ENCODE data around the gene ZNF343.
"Not testable (repeated sequence)": the region's sequence is repeated elsewhere in the genome, so short reads cannot be mapped to it uniquely, and the experiment has no call there.

The ZNF343 gene

DNA sequence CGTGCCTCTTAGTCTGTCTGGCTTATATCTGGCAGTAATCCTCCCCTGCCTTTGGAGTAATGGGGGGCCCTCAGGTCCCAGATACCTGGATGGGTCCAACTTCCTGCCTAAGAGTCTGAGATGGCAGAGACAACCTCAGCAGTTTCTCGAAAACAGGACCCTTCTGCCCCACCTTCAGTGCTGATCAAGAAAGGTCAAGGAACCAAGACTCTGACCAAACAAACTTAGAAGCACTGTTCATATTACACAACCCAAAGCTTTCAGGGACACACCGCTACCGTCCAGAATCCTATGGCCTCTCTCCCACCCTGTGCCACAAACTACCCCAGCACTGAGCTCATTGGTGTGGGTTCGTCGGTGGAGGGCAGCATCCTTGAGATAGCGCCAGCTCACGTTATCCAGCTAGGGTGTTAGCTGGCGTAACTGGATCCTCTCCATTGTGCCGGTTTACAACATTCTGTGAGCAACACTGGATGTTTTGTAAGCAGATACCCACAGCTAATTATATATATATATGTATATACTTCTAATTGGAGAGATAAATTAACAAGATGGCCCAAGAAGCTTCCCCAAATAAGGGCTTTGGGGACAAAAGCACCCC, 20.1 kb upstream of the ZNF343 start:
- H3K36me3 ChIP-seq (ENCODE audit: control insufficient read depth, low read length): no peaks in the 10 kb centered on the region
- no peaks in the 10 kb centered on the region for H4K20me1 ChIP-seq (ENCODE audit: control insufficient read depth, insufficient read depth, low read depth, low read length)
- H3K9me3 ChIP-seq (ENCODE audit: control insufficient read depth, insufficient read depth, low read length): no peaks in the 10 kb centered on the region
- H3K4me1 ChIP-seq (ENCODE audit: control insufficient read depth, low read length): peaks cover 10% of the 10 kb centered on the region
- H3K79me2 ChIP-seq (ENCODE audit: control insufficient read depth, low read length): no peaks in the 10 kb centered on the region
- TF ChIP-seq, protein P1, sequence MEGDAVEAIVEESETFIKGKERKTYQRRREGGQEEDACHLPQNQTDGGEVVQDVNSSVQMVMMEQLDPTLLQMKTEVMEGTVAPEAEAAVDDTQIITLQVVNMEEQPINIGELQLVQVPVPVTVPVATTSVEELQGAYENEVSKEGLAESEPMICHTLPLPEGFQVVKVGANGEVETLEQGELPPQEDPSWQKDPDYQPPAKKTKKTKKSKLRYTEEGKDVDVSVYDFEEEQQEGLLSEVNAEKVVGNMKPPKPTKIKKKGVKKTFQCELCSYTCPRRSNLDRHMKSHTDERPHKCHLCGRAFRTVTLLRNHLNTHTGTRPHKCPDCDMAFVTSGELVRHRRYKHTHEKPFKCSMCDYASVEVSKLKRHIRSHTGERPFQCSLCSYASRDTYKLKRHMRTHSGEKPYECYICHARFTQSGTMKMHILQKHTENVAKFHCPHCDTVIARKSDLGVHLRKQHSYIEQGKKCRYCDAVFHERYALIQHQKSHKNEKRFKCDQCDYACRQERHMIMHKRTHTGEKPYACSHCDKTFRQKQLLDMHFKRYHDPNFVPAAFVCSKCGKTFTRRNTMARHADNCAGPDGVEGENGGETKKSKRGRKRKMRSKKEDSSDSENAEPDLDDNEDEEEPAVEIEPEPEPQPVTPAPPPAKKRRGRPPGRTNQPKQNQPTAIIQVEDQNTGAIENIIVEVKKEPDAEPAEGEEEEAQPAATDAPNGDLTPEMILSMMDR (IDR thresholded peaks at IDR 0.05; ENCODE audit: low read depth, low read length, poor library complexity, severe bottlenecking): no peak
- no peak for TF ChIP-seq EZH2phosphoT487 (IDR thresholded peaks at IDR 0.05; ENCODE audit: borderline replicate concordance, low read length)
- no peaks in the 10 kb centered on the region for H3K9me2 ChIP-seq (replicated peaks; ENCODE audit: control insufficient read depth, low read length)
- H3K4me3 ChIP-seq (ENCODE audit: low read length): no peak overlapping the region
- H3K27me3 ChIP-seq (ENCODE audit: control insufficient read depth, low read length): peaks cover 22% of the 10 kb centered on the region
- no peak overlapping the region for H3K4me2 ChIP-seq (ENCODE audit: low read length)
- no peak overlapping the region for H3K27ac ChIP-seq (ENCODE audit: low read depth, low read length)
- no peaks in the 10 kb centered on the region for H3F3A ChIP-seq (ENCODE audit: control insufficient read depth, insufficient read depth)

DNA sequence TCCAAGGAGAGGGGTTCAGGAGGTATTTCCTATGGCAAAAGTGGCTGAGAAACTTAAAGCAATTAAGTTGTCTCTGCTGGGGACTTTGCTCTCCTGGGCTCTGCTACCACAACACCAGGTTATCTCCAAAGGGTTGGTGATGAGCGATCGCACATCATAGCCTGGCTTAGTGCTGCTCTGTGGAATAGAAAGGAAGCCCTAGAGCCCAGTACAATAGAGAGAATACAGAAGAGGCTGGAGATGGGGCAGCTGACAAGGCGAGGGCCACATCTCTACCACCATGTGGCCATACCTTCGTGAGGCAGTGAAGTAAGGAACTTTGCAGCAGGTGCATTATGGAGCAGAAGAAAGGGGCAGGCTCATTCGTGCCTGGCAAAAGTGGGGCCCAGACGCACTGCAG, 19.0 kb upstream of the ZNF343 start:
- peaks cover 10% of the 10 kb centered on the region for H3K4me1 ChIP-seq (ENCODE audit: control insufficient read depth, low read length)
- H3K4me2 ChIP-seq (ENCODE audit: low read length): no peak overlapping the region
- TF ChIP-seq EZH2phosphoT487 (IDR thresholded peaks at IDR 0.05; ENCODE audit: borderline replicate concordance, low read length): no peak
- TF ChIP-seq, protein P1 (IDR thresholded peaks at IDR 0.05; ENCODE audit: low read depth, low read length, poor library complexity, severe bottlenecking): no peak
- H3K27ac ChIP-seq (ENCODE audit: low read depth, low read length): no peak overlapping the region
- H3K4me3 ChIP-seq (ENCODE audit: low read length): no peak overlapping the region
- peaks cover 20% of the 10 kb centered on the region for H3K27me3 ChIP-seq (ENCODE audit: control insufficient read depth, low read length)
- no peaks in the 10 kb centered on the region for H3F3A ChIP-seq (ENCODE audit: control insufficient read depth, insufficient read depth)
- H3K9me2 ChIP-seq (replicated peaks; ENCODE audit: control insufficient read depth, low read length): no peaks in the 10 kb centered on the region
- H3K36me3 ChIP-seq (ENCODE audit: control insufficient read depth, low read length): no peaks in the 10 kb centered on the region
- no peaks in the 10 kb centered on the region for H4K20me1 ChIP-seq (ENCODE audit: control insufficient read depth, insufficient read depth, low read depth, low read length)
- H3K79me2 ChIP-seq (ENCODE audit: control insufficient read depth, low read length): no peaks in the 10 kb centered on the region
- H3K9me3 ChIP-seq (ENCODE audit: control insufficient read depth, insufficient read depth, low read length): no peaks in the 10 kb centered on the region

DNA sequence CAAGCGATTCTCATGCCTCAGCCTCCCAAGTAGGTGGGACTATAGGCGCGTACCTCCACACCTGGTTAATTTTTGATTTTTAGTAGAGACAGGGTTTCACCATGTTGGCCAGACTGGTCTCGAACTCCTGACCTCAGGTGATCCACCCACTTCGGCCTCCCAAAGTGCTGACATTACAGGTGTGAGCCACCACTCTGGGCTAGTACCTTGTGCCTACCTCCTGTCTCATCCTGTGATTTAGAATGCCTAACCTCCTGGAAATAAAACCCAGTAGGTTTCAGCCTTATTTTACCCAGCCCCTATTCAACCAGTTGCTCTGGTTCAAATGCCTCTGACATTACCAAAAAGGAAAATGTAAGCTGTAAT, 17.5 kb upstream of the ZNF343 start:
- Histone ChIP-seq H3K27me3 (ENCODE audit: control insufficient read depth, low read length) (peaks cover 20% of the 10 kb centered on the region), H3K4me1 (ENCODE audit: control insufficient read depth, low read length) (peaks cover 10% of the 10 kb centered on the region)
- H3K79me2 ChIP-seq (ENCODE audit: control insufficient read depth, low read length); H3K27ac ChIP-seq (ENCODE audit: low read depth, low read length); H4K20me1 ChIP-seq (ENCODE audit: control insufficient read depth, insufficient read depth, low read depth, low read length); H3K4me2 ChIP-seq (ENCODE audit: low read length); H3F3A ChIP-seq (ENCODE audit: control insufficient read depth, insufficient read depth); H3K36me3 ChIP-seq (ENCODE audit: control insufficient read depth, low read length); H3K9me3 ChIP-seq (ENCODE audit: control insufficient read depth, insufficient read depth, low read length); H3K9me2 ChIP-seq (replicated peaks; ENCODE audit: control insufficient read depth, low read length); H3K4me3 ChIP-seq (ENCODE audit: low read length): not testable (repeated sequence)

DNA sequence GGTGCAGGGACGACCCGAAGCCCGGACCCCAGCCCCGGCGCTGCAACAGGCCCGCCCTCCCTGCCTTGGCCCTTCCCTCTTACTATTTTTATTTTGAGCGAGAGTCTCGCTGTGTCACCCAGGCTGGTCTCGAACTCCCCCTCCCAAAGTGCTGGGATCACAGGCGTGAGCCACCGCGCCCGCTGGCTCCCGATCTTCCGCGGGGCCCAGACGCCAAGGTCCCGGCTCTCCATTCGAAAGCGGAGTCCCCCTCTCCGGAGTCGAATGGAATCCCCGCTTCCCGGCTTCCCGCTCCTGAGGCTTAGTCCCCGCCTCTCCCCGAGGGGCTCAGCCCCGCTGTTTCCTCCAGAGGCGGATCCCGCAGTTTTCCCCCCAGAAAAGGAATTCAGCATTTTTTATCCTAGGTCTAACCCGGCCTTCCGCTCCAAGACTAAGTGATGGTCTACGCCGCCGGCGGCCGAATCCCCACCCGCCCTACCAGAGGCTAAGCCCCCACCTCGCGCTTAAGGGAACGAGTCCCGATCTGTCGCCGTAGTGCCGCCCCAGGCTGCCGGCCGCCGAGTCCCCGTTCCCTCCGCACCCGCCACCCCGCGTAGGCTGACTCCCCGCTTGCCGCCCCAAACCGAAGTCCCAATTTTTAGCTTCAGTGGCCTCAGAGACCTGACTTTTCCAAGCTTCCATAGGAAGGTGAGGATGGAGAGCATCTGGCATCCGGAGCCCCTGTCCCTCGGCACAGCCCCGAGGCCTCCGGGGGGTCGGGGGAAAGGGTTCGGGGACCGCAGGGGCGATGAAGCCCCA, 16.2 kb upstream of the ZNF343 start:
- Histone ChIP-seq H3K27me3 (ENCODE audit: control insufficient read depth, low read length) (peaks cover 15% of the 10 kb centered on the region), H4K20me1 (ENCODE audit: control insufficient read depth, insufficient read depth, low read depth, low read length) (no peaks in the 10 kb centered on the region), H3K4me2 (ENCODE audit: low read length) (peak overlapping the region; percentile 58), H3K79me2 (ENCODE audit: control insufficient read depth, low read length) (no peaks in the 10 kb centered on the region), H3K4me3 (ENCODE audit: low read length) (peak overlapping the region; percentile 78), H3K9me2 (replicated peaks; ENCODE audit: control insufficient read depth, low read length) (no peaks in the 10 kb centered on the region), H3K4me1 (ENCODE audit: control insufficient read depth, low read length) (peaks cover 10% of the 10 kb centered on the region), H3F3A (ENCODE audit: control insufficient read depth, insufficient read depth) (no peaks in the 10 kb centered on the region), H3K27ac (ENCODE audit: low read depth, low read length) (peak overlapping the region; percentile 14; the same call in 1 of the 2 replicates), H3K9me3 (ENCODE audit: control insufficient read depth, insufficient read depth, low read length) (no peaks in the 10 kb centered on the region), H3K36me3 (ENCODE audit: control insufficient read depth, low read length) (no peaks in the 10 kb centered on the region)
- TF ChIP-seq, protein P1 (IDR thresholded peaks at IDR 0.05; ENCODE audit: low read depth, low read length, poor library complexity, severe bottlenecking): no peak
- TF ChIP-seq EZH2phosphoT487 (IDR thresholded peaks at IDR 0.05; ENCODE audit: borderline replicate concordance, low read length): no peak

All from DOHH2 (cell line).